Right kidney (tissue), 1 donor: Measurements from ENCODE around the gene DDX47.
"Not testable (repeated sequence)": the region's sequence is repeated elsewhere in the genome, so short reads cannot be mapped to it uniquely, and the experiment has no call there.

Experiments used
- DNase-seq: peaks from one replicate; pipeline ENCODE4 v3.0.0-alpha.2; 2016

DDX47 gene

DNA sequence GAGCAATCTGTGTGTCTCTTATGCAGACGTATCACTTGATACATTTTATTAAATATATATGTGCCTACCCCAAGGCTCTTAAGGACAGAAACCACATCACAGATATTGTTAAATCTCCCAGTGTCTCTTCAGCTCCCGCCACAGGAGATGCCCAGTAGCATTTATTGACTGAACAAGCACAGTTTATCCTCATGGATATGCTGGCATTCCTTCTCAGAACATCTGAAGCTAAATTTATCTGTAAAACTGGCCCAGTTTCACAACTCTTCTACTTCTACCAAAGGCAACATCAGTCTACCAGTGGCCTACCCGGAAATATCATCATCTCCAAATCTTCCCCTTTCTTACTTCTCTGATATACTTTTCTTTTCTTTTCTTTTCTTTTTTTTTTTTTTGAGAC is 17.0 kb upstream of the DDX47 start:
- no peak for DNase-seq

GRCh38 chr12:12796928-12797793 is 16.0 kb upstream of the DDX47 start:
- no peak for DNase-seq

- DNase-seq, result no peak
Observed at GRCh38 chr12:12797794-12798152, 15.4 kb upstream of the DDX47 start.

DNA sequence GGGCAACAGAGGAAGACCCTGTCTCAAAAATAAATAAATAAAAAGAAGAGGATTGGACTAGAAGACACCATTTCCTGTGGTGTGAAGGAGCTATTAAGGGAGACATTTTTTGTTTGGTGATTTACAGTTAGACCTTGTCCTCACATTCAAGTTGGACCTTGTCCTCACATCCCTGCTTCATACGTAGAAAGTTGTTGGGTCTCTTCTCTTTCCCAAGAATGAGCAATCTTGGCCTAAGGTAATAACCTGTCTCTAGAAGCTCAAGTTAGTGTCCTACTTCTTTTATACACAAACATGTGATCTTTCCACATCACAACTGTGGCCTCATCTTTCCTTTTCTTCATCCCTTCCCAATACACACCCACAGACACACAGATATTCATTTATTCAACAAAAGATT is 14.7 kb upstream of the DDX47 start:
- DNase-seq, result no peak

- DNase-seq, result no peak
Observed at GRCh38 chr12:12799163-12799920, 13.8 kb upstream of the DDX47 start.

DNA sequence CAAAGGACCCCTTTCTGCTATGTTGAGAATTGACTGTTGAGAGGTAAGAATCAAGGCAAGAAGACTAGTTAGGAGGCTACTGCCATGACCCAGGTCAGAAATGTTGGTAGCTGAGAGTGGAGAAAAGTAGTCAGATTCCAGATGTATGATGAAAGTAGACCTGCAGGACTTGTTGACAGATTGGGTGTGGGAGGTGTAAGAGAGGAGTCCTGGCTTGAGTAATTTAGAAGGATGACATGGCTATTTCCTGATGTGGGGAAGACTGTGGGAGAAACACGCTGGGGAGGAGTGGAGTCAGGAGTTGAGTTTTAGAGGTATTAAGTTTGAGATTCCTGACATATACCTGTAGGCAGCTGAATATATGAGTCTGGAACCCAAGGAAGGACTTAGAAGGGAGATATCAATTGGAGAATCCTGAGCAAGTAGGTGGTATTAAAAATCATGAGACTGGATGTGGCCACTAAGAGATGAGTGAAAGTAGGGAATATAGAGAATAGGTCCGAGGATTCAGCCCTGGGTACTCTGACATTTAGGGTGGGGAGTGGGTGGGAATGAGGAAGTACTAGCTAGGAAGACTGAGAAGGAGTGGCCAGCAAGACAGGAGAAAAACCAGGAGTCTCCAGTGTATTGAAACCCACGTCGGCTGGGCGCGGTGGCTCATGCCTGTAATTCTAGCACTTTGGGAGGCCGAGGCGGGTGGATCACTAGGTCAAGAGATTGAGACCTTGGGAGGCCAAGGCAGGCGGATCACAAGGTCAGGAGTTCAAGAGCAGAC is 12.6 kb upstream of the DDX47 start:
- DNase-seq, result no peak

- DNase-seq, result not testable (repeated sequence)
Observed at GRCh38 chr12:12801656-12802055, 11.5 kb upstream of the DDX47 start.

- no peak for DNase-seq
Observed at GRCh38 chr12:12803186-12803585, 10.0 kb upstream of the DDX47 start.

DNA sequence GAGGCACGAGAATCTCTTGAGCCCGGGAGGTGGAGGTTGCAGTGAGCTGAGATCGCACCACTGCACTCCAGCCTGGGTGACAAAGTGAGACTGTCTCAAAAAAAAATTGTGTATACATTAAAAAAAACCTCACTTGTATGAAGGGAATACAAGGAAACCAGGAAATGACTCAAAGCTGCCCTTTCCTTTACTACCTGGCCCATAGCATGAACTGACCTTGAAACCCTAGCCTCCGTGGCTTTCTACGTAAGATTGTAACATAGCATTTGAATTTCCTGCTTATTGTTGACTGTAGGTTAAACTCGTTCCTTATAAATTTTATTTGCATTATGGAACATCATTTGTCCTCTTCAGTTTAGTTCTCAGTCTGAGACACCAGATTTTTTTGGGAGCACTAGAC is 9.1 kb upstream of the DDX47 start:
- DNase-seq, result no peak

DNA sequence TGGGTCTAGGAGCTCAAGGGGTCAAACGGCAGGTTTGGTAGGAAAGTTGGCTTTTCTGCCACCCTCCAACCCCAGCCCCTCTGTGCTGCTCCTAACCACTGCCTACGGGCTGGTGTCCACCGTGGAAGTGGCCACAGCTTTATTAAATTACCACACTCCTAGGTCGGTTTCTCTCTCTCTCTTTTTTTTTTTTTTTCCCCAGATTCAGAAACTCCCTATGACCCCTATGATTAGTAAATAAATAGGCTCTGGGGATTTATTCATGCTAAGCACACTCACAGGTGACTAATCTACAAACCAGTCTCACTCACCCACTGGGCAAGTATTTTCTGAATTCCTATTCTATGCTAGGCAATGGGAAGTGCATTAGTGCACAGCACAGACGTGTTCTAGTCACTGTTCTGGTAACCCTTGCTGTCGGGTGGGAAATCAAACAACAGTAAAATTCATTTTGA is 8.7 kb upstream of the DDX47 start:
- no peak for DNase-seq

GRCh38 chr12:12806784-12807516 is 6.2 kb upstream of the DDX47 start:
- DNase-seq, result no peak

GRCh38 chr12:12807517-12807903 is 5.6 kb upstream of the DDX47 start:
- DNase-seq, result not testable (repeated sequence)

GRCh38 chr12:12807970-12808702 is 5.0 kb upstream of the DDX47 start:
- no peak for DNase-seq

- no peak for DNase-seq
Observed at GRCh38 chr12:12810553-12811021, 2.6 kb upstream of the DDX47 start.

DNA sequence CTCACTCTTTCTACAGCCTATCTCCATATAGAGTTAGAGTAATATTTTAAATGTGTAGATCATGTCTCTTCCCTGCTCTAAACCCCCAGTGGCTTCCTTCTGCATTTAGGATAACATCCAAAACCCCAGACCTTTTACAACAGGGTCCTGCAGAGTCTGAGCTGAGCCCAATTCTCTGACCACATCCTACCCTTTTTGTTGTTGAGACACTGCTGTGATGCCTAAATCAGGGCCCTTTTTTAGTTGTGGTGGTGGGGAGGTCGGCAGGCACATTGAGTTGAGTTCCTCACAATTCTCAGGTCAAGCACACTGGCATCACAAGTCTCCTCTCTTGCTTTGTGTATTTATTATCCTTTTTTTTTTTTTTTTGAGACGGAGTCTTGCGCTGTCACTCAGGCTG is 1.8 kb upstream of the DDX47 start:
- DNase-seq, result no peak

- no peak for DNase-seq
Observed at GRCh38 chr12:12812174-12812573, 972 bp upstream of the DDX47 start.

GRCh38 chr12:12812618-12813119 is 477 bp upstream of the DDX47 start:
- no peak for DNase-seq

DNA sequence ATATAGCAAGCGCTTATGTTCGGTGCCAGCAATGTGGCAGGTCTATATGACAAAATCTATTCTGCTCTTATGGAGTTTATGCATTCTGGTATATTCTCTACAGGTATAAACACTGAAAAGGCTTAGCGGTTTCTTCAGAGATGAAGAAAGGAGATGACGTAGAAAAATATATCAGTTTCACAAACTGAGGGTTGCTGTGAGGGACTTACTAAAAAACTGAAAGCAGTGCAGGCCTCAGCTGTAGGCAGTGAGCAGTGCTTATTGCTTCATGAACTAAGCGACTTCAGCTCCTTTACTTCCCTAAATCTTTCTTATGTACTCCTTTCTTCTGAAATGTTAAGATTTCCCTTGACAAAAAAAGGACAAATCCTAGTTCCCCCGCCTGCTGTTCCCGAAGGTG is 4.5 kb downstream of the DDX47 start:
- no peak for DNase-seq

DNA sequence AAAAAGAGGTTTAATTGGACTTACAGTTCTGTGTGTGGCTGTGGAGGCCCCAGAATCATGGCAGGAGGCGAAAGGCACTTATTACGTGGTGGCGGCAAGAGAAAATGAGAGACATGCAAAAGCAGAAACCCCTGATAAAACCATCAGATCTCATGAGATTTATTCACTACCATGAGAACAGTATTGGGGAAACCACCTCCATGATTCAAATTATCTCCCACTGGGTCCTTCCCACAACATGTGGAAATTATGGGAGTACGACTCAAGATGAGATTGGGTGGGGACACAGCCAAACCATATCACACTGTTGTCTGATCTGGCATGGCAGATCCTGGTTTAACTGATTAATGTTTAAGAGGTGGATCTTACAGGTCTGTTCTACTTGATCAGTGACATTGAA is 5.6 kb downstream of the DDX47 start:
- DNase-seq, result no peak

DNA sequence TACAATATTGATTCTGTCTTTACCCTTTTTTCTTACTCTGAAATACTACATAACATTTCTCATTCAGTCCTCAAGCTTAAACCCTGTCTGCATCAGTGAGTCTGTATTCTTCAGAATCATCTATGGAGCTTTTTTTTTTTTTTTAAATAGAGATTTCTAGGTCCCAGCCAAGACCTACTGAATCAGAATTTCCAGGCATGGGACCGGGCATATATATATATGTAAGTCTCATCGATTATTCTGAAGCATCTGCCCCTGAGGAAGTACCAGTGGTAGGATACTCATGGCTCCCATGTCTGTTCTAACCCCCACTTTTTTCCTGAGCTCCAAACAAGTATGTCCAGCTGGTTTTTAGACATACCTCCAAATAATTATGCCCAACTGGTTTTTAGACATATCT is 6.1 kb downstream of the DDX47 start:
- no peak for DNase-seq

DNA sequence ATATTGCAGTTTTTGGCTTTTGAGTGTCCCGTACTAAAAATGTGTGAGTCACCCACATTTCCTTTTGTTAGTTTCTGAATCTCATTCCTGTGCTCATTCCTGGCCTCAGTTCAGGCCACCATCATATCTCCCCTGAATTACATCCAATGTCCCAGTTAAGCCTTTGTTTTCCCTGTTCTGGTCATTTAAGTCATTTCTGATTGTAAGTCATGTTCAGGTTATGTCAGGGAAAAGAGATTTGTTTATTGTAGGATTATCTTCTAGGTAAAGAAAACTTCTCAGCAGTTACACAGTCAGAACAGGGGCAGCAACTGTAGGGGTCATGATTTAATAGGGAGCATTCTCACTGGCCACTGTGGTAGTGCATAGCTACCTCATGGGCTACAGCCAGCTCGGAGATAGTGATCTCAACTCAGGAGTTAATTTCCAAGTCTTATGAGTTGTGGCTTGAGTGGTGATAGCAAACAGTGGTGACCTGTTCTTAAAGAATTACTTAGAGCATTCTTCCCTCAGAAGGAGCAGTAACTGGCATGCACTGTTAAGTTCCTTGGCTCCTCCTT is 6.7 kb downstream of the DDX47 start:
- no peak for DNase-seq
